Fibroblast of the aortic adventitia (primary cell): ENCODE measurements around the gene ZKSCAN3. TPM values are rescaled to one million over a fixed set of nuclear protein-coding genes. Genes with fewer than 3 reads are reported as not detected.

ENCODE experiments used
- DNase-seq: peaks from one replicate; pipeline ENCODE4 v3.0.0-alpha.2; 2010; ENCODE audit warnings: low read depth
- H3K4me3 ChIP-seq: 2 replicates; pipeline ENCODE4 v1.5.1; 2011; ENCODE audit warnings: low read depth, mild to moderate bottlenecking, control low read depth, low read length, moderate library complexity
- total RNA-seq: library from RNA; depleted of rRNA; stranded (reverse); fragments of >200 nt; gene quantifications from 2 replicates; pipeline ENCODE4 v1.2.3, GENCODE V29; 2012; ENCODE audit warnings: low replicate concordance
- TF ChIP-seq, protein P1 (sequence below): IDR thresholded peaks from 2 replicates; pipeline ENCODE4 v1.5.1; 2011; ENCODE audit warnings: mild to moderate bottlenecking, low read length, control low read depth, inconsistent platforms; ENCODE audit not compliant: insufficient read depth

Gene ZKSCAN3
- total RNA-seq, 1 donor, result 2.6 TPM

GRCh38 chr6:28322661-28323060 is 27.1 kb upstream of the ZKSCAN3 start:
- no peak for DNase-seq
- TF ChIP-seq, protein P1, sequence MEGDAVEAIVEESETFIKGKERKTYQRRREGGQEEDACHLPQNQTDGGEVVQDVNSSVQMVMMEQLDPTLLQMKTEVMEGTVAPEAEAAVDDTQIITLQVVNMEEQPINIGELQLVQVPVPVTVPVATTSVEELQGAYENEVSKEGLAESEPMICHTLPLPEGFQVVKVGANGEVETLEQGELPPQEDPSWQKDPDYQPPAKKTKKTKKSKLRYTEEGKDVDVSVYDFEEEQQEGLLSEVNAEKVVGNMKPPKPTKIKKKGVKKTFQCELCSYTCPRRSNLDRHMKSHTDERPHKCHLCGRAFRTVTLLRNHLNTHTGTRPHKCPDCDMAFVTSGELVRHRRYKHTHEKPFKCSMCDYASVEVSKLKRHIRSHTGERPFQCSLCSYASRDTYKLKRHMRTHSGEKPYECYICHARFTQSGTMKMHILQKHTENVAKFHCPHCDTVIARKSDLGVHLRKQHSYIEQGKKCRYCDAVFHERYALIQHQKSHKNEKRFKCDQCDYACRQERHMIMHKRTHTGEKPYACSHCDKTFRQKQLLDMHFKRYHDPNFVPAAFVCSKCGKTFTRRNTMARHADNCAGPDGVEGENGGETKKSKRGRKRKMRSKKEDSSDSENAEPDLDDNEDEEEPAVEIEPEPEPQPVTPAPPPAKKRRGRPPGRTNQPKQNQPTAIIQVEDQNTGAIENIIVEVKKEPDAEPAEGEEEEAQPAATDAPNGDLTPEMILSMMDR, result no peak
- no peak overlapping the region for H3K4me3 ChIP-seq

DNA sequence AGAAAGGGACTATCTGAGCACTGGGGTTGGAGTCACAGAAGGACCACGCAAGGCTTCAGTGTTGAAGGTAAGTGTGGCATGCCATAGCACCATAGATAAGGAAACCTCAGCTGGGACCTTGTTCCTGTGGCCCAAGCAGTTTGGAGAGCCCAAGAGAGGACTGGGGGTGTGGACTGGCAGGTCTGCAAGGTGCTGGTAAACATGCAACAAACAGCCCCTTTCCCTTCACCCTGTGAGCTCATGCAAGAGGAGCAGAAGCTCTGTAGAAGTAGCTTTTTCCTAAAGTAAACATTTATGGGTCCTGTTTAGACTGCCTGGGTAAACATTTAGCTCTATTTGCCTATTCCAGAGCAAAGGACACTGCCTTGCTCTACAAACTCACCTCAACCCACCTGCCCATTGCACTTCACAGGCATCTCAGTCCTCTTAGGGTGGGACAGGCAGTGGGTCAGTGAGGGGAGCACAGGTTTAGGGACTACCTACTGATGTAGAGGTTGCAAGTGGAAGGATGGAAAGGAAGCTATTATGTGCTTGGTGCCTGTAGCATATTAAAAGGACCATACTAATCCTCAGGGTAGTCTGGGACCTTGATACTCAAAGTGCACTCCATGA is 25.8 kb upstream of the ZKSCAN3 start:
- TF ChIP-seq, protein P1, result no peak
- no peak overlapping the region for H3K4me3 ChIP-seq
- no peak for DNase-seq

GRCh38 chr6:28326371-28326948 is 23.3 kb upstream of the ZKSCAN3 start:
- TF ChIP-seq, protein P1, result no peak
- no peak for DNase-seq
- H3K4me3 ChIP-seq, result no peak overlapping the region

DNA sequence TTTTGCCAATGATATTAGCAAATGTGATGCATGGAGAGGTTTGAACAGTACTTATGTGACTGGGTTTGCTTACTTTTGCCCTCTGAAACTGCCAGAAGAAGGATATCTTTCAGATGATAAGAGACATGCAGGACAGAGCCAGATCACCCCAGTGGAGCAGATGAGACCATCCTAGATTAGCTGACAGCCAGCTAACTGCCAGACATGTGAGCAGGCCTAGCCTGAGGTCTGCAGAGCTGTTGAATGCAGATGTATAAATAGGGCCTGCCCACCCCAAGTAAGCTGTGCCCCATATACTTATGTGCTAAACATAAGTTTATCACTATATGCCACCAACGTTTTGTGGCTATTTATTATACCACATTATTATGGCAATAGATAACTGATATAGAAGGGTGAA is 19.7 kb upstream of the ZKSCAN3 start:
- DNase-seq, result no peak
- H3K4me3 ChIP-seq, result no peak overlapping the region
- TF ChIP-seq, protein P1, result no peak

- DNase-seq, result no peak
- TF ChIP-seq, protein P1, result no peak
- H3K4me3 ChIP-seq, result no peak overlapping the region
Observed at GRCh38 chr6:28333047-28333446, 16.7 kb upstream of the ZKSCAN3 start.

GRCh38 chr6:28333599-28334018 is 16.1 kb upstream of the ZKSCAN3 start:
- TF ChIP-seq, protein P1, result no peak
- H3K4me3 ChIP-seq, result no peak overlapping the region
- DNase-seq, result no peak
